ENCODE results near the gene RYR2. TPM values are rescaled to one million over a fixed set of nuclear protein-coding genes. Genes with fewer than 3 reads are reported as not detected.

The RYR2 gene
- total RNA-seq, 2 experiments from 2014 or later, result not detected

- BruUV-seq (replicated peaks), result no TSS peak
- intact Hi-C loops (cut with micrococcal nuclease; ENCODE audit: unreplicated experiment), result no loop called here
- ChIA-PET CTCF (ENCODE audit: unreplicated experiment) (no interaction called here), POLR2A (no interaction called here)
- H2AFZ ChIP-seq (ENCODE audit: low read length), result no peak overlapping the region
- H3K4me2 ChIP-seq (ENCODE audit: low read length), result no peak overlapping the region
- no peaks in the 10 kb centered on the region for H4K20me1 ChIP-seq (ENCODE audit: insufficient read depth, low read length)
- no peaks in the 10 kb centered on the region for H3K4me1 ChIP-seq (ENCODE audit: insufficient read depth, low read length, poor library complexity, severe bottlenecking)
- H3K9me2 ChIP-seq (ENCODE audit: insufficient read depth, low read length), result no peaks in the 10 kb centered on the region
- no peak for DNase-seq (ENCODE audit: low spot score)
- no peak overlapping the region for H3K27ac ChIP-seq (ENCODE audit: low read depth, low read length, poor library complexity, severe bottlenecking)
- no peaks in the 10 kb centered on the region for H3K36me3 ChIP-seq (ENCODE audit: insufficient read depth, low read length)
- no peaks in the 10 kb centered on the region for H3K9me3 ChIP-seq (ENCODE audit: low read length)
- no peak for TF ChIP-seq EZH2phosphoT487 (IDR thresholded peaks at IDR 0.05; ENCODE audit: borderline replicate concordance, low read depth, low read length)
- TF ChIP-seq CTCF (conservative IDR thresholded peaks at IDR 0.05; ENCODE audit: low read length), result no peak
- no peak overlapping the region for H3K4me3 ChIP-seq (ENCODE audit: low read depth, low read length, poor library complexity, severe bottlenecking)
- no peaks in the 10 kb centered on the region for H3K79me2 ChIP-seq (ENCODE audit: insufficient read depth, low read depth, low read length)
These were observed 690.7 kb downstream of the RYR2 start for GRCh38 chr1:237732657-237733056.

- no peaks in the 10 kb centered on the region for H3K36me3 ChIP-seq (ENCODE audit: insufficient read depth, low read length)
- POLR2A ChIA-PET, result interaction anchor here (0.6 to 0.7 kb wide), 5 partner anchors 16 to 978 kb away, joined by 3 to 6 read pairs (median 4); no protein-coding TSS in a partner anchor
- H4K20me1 ChIP-seq (ENCODE audit: insufficient read depth, low read length), result no peaks in the 10 kb centered on the region
- TF ChIP-seq EZH2phosphoT487 (IDR thresholded peaks at IDR 0.05; ENCODE audit: borderline replicate concordance, low read depth, low read length) (no peak), CTCF (conservative IDR thresholded peaks at IDR 0.05; ENCODE audit: low read length) (peak; percentile 66)
- H3K79me2 ChIP-seq (ENCODE audit: insufficient read depth, low read depth, low read length), result no peaks in the 10 kb centered on the region
- intact Hi-C loops (cut with micrococcal nuclease; ENCODE audit: unreplicated experiment), result no loop called here
- H3K4me1 ChIP-seq (ENCODE audit: insufficient read depth, low read length, poor library complexity, severe bottlenecking), result no peaks in the 10 kb centered on the region
- no peaks in the 10 kb centered on the region for H3K9me3 ChIP-seq (ENCODE audit: low read length)
- H3K4me3 ChIP-seq (ENCODE audit: low read depth, low read length, poor library complexity, severe bottlenecking), result no peak overlapping the region
- no TSS peak for BruUV-seq (replicated peaks)
- CTCF ChIA-PET (ENCODE audit: unreplicated experiment), result no interaction called here
- peak; percentile 32 for DNase-seq (ENCODE audit: low spot score)
- no peak overlapping the region for H3K4me2 ChIP-seq (ENCODE audit: low read length)
- H2AFZ ChIP-seq (ENCODE audit: low read length), result no peak overlapping the region
- H3K9me2 ChIP-seq (ENCODE audit: insufficient read depth, low read length), result no peaks in the 10 kb centered on the region
- H3K27ac ChIP-seq (ENCODE audit: low read depth, low read length, poor library complexity, severe bottlenecking), result no peak overlapping the region
These were observed 694.5 kb downstream of the RYR2 start for GRCh38 chr1:237736372-237737029.

- H3K4me1 ChIP-seq (ENCODE audit: insufficient read depth, low read length, poor library complexity, severe bottlenecking), result no peaks in the 10 kb centered on the region
- H3K79me2 ChIP-seq (ENCODE audit: insufficient read depth, low read depth, low read length), result no peaks in the 10 kb centered on the region
- no peaks in the 10 kb centered on the region for H3K9me2 ChIP-seq (ENCODE audit: insufficient read depth, low read length)
- ChIA-PET CTCF (ENCODE audit: unreplicated experiment) (no interaction called here), POLR2A (no interaction called here)
- no peaks in the 10 kb centered on the region for H3K9me3 ChIP-seq (ENCODE audit: low read length)
- H3K36me3 ChIP-seq (ENCODE audit: insufficient read depth, low read length), result no peaks in the 10 kb centered on the region
- no peak overlapping the region for H3K27ac ChIP-seq (ENCODE audit: low read depth, low read length, poor library complexity, severe bottlenecking)
- intact Hi-C loops (cut with micrococcal nuclease; ENCODE audit: unreplicated experiment), result no loop called here
- no peak for DNase-seq (ENCODE audit: low spot score)
- no peak overlapping the region for H3K4me3 ChIP-seq (ENCODE audit: low read depth, low read length, poor library complexity, severe bottlenecking)
- no TSS peak for BruUV-seq (replicated peaks)
- no peak overlapping the region for H3K4me2 ChIP-seq (ENCODE audit: low read length)
- no peaks in the 10 kb centered on the region for H4K20me1 ChIP-seq (ENCODE audit: insufficient read depth, low read length)
- H2AFZ ChIP-seq (ENCODE audit: low read length), result no peak overlapping the region
- no peak for TF ChIP-seq CTCF (conservative IDR thresholded peaks at IDR 0.05; ENCODE audit: low read length)
- TF ChIP-seq EZH2phosphoT487 (IDR thresholded peaks at IDR 0.05; ENCODE audit: borderline replicate concordance, low read depth, low read length), result no peak
These were observed 695.5 kb downstream of the RYR2 start for GRCh38 chr1:237737448-237737847.
